Brain microvascular endothelial cell (primary cell): Measurements from ENCODE around the gene TEAD1.

Experiments
- DNase-seq: peaks from one replicate; pipeline ENCODE4 v3.0.0-alpha.2; 2020
- H3K27ac ChIP-seq: fragments of 250-450 bp; sonication (Bioruptor Pico); 2 replicates; pipeline ENCODE4 v1.5.1; 2020; ENCODE audit warnings: mild to moderate bottlenecking, moderate library complexity
- H3K27me3 ChIP-seq: fragments of 250-450 bp; sonication (Bioruptor Pico); replicated peaks from 2 replicates; pipeline ENCODE4 v1.5.1; 2020; ENCODE audit warnings: mild to moderate bottlenecking
- H3K36me3 ChIP-seq: fragments of 250-450 bp; sonication (Bioruptor Pico); replicated peaks from 2 replicates; pipeline ENCODE4 v1.5.1; 2020; ENCODE audit warnings: mild to moderate bottlenecking
- H3K4me3 ChIP-seq: 2 replicates; pipeline ENCODE4 v1.5.1; 2011; ENCODE audit warnings: low read depth, mild to moderate bottlenecking, control low read depth, low read length, moderate library complexity
- CTCF ChIP-seq: IDR thresholded peaks from 2 replicates; pipeline ENCODE4 v1.5.1; 2011; ENCODE audit warnings: low read depth, mild to moderate bottlenecking, moderate library complexity, low read length, control low read depth, inconsistent platforms; ENCODE audit errors: missing control alignments
- in situ Hi-C: cut with HindIII; loops from 2 replicates; pipeline ENCODE4 v1.10.0; 2017; ENCODE audit warnings: low sequenced_read_pairs, low pct_ligation_motif_present

The TEAD1 gene

DNA sequence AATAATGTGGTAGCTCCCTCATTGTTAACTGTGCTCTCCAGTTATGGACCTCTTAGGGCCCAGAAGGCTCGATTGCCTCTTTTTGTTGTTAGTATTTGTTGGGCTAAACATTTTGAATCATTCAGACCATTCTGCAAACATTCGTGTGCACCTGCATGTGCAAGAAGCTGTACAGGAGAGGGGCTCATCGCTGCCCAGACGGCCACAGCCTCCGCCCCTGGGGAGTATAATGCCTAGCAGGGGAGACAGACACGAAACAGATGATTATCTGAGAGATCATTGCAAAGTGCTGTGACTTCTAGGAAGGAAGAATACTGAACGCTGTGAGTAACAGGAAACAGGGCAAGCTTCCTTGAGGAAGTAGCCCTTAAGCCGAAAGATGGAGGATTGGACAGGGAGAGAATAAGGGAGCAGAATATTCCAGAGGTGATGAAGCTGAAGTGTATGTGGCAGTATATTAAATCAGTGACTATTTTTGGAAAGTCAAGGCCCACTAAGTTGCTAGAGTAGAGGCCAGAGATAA, 211.6 kb downstream of the TEAD1 start:
- Histone ChIP-seq H3K27me3 (no peaks in the 10 kb centered on the region), H3K36me3 (peaks cover 64% of the 10 kb centered on the region), H3K4me3 (no peak overlapping the region), H3K27ac (no peak overlapping the region)
- no peak for DNase-seq
- no peak for TF ChIP-seq CTCF
- in situ Hi-C loops: no loop called here

- H3K27me3 ChIP-seq: no peaks in the 10 kb centered on the region
- DNase-seq: no peak
- in situ Hi-C loops: no loop called here
- no peak overlapping the region for H3K27ac ChIP-seq
- H3K4me3 ChIP-seq: no peak overlapping the region
- peaks cover 58% of the 10 kb centered on the region for H3K36me3 ChIP-seq
- TF ChIP-seq CTCF: no peak
Observed at GRCh38 chr11:12886508-12886907, 212.3 kb downstream of the TEAD1 start.

- no peak overlapping the region for H3K4me3 ChIP-seq
- peak; percentile 83 for TF ChIP-seq CTCF
- H3K27ac ChIP-seq: peak overlapping the region; percentile 65
- peak; percentile 94 for DNase-seq
- H3K27me3 ChIP-seq: no peaks in the 10 kb centered on the region
- peaks cover 44% of the 10 kb centered on the region for H3K36me3 ChIP-seq
- in situ Hi-C loops: no loop called here
Observed at GRCh38 chr11:12888525-12889158, 214.4 kb downstream of the TEAD1 start.

DNA sequence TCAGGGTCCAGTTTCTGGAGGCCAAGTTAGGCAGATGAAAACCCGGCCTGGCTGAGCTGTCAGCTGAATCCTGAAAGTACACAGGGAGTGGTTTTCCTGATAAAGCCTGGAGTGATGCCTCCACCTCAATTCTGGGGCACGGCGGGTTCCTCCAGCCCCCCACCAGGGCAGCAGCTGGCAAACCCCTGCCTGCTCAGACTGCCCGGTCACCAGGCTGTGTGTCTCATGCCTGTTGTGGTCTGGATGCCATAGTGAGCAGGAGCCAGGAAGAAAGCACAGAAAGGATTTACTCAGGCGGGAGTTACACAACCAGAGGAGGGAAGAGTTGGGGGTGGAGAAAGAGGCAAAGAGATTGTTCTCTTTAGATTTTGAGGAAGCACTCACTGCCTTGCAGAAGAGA, 215.0 kb downstream of the TEAD1 start:
- Histone ChIP-seq H3K36me3 (peaks cover 41% of the 10 kb centered on the region), H3K4me3 (no peak overlapping the region), H3K27ac (peak overlapping the region; percentile 65), H3K27me3 (no peaks in the 10 kb centered on the region)
- in situ Hi-C loops: no loop called here
- peak; percentile 43 for DNase-seq
- TF ChIP-seq CTCF: no peak

- no peaks in the 10 kb centered on the region for H3K27me3 ChIP-seq
- H3K27ac ChIP-seq: no peak overlapping the region
- H3K36me3 ChIP-seq: peaks cover 34% of the 10 kb centered on the region
- H3K4me3 ChIP-seq: no peak overlapping the region
- no peak for DNase-seq
- in situ Hi-C loops: no loop called here
- no peak for TF ChIP-seq CTCF
Observed at GRCh38 chr11:12890476-12890875, 216.3 kb downstream of the TEAD1 start.
